ENCODE data around the gene ATXN10.

Gene ATXN10

DNA sequence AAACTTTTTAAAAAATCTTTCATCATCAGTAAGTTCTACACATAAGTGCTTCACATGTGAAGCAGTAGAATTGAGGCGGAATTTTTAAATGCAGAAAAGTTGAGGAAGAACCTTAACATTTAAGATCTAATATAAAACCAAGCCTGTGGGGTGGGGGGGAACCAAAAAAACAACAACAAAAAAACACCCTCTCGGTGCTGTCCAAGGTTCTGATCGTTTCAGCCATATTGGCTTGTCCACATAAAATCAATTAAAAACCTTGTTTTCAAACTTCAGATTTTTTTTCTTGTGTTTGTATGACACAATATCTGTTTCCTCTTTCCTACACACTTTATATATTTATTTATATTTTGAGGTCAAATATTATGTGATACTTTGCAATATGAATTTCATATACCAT, 175.3 kb downstream of the ATXN10 start:
- TF ChIP-seq, protein P1, sequence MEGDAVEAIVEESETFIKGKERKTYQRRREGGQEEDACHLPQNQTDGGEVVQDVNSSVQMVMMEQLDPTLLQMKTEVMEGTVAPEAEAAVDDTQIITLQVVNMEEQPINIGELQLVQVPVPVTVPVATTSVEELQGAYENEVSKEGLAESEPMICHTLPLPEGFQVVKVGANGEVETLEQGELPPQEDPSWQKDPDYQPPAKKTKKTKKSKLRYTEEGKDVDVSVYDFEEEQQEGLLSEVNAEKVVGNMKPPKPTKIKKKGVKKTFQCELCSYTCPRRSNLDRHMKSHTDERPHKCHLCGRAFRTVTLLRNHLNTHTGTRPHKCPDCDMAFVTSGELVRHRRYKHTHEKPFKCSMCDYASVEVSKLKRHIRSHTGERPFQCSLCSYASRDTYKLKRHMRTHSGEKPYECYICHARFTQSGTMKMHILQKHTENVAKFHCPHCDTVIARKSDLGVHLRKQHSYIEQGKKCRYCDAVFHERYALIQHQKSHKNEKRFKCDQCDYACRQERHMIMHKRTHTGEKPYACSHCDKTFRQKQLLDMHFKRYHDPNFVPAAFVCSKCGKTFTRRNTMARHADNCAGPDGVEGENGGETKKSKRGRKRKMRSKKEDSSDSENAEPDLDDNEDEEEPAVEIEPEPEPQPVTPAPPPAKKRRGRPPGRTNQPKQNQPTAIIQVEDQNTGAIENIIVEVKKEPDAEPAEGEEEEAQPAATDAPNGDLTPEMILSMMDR (IDR thresholded peaks at IDR 0.05; ENCODE audit: low read depth, low read length) = no peak
- DNase-seq (ENCODE audit: extremely low read depth, low read depth) = no peak

DNA sequence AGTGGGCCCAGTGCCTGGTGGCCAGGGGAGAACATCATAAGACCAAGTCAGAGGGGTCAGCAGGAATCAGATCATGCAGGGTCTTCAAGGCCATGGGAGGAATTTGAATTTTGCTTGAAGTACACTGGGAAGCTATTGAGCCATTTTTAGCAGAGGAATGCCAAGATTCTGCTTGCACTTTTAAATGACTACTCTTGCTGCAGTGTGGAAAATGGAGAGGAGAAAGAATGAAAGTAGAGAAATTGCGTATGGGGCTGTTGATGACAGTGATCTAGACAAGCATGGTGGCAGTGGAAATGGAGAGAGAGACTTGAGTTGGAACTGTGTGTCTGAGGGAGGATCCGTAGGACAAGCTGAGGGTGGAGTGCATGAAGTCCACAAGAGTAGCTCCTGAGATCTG, 177.3 kb downstream of the ATXN10 start:
- TF ChIP-seq, protein P1 (IDR thresholded peaks at IDR 0.05; ENCODE audit: low read depth, low read length) = no peak
- DNase-seq (ENCODE audit: extremely low read depth, low read depth) = no peak

DNA sequence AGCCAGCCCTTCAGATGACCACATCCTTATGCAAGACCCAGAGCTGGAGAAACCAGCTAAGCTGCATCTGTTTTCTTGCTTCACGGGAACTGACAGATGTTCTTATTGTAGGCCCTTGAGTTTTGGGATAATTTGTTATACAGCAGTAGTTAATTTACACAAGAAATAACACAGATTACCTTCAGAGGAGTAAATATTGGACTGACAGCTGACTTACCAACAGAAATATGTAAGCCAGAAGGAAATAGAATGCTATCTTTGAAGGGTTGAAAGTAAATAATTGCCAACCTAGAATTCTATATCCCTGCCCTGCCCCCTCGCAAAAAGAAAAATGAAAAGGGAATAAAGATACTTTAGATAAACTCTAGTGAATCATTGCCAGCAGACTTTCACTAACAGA, 181.2 kb downstream of the ATXN10 start:
- no peak for DNase-seq (ENCODE audit: extremely low read depth, low read depth)
- TF ChIP-seq, protein P1 (IDR thresholded peaks at IDR 0.05; ENCODE audit: low read depth, low read length) = no peak

DNA sequence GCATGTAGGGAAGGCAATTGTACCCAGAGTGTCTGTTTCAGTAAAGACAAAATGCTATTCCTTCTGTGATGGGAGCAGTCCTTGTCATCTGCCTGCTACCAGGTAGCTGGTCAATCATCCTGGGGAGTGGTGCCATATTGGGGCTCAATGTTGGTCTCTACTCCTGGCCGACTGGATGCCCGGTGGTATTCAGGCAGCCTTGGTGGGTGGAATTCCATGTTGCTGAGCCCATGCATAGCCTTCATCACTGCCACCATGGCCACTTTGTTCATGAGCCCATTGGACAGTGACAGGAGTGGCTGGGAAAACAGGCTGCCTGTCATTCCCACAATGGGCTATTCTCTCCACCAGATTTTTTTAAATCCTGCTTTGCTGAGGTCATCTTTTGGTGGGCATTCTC, 184.3 kb downstream of the ATXN10 start:
- TF ChIP-seq, protein P1 (IDR thresholded peaks at IDR 0.05; ENCODE audit: low read depth, low read length) = no peak
- DNase-seq (ENCODE audit: extremely low read depth, low read depth) = no peak

DNA sequence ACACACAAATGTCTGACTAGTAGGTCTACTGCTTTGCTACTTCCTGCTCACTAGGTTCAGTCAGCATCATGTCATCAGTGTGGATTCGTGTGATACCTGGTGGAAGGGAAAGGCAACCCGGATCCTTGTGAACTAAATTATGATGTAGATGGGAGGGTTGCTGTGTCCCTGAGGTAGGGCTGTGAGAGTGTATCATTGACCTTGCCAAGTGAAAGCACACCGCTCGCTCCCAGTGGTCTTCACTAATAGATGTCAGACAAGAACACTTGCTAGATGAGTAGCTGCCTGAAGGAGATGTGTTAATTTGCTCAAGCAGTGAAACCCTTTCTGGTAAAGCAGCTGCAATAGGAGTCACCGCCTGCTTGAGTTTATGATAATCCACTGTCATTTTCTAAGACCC, 185.9 kb downstream of the ATXN10 start:
- TF ChIP-seq, protein P1 (IDR thresholded peaks at IDR 0.05; ENCODE audit: low read depth, low read length) = no peak
- no peak for DNase-seq (ENCODE audit: extremely low read depth, low read depth)

DNA sequence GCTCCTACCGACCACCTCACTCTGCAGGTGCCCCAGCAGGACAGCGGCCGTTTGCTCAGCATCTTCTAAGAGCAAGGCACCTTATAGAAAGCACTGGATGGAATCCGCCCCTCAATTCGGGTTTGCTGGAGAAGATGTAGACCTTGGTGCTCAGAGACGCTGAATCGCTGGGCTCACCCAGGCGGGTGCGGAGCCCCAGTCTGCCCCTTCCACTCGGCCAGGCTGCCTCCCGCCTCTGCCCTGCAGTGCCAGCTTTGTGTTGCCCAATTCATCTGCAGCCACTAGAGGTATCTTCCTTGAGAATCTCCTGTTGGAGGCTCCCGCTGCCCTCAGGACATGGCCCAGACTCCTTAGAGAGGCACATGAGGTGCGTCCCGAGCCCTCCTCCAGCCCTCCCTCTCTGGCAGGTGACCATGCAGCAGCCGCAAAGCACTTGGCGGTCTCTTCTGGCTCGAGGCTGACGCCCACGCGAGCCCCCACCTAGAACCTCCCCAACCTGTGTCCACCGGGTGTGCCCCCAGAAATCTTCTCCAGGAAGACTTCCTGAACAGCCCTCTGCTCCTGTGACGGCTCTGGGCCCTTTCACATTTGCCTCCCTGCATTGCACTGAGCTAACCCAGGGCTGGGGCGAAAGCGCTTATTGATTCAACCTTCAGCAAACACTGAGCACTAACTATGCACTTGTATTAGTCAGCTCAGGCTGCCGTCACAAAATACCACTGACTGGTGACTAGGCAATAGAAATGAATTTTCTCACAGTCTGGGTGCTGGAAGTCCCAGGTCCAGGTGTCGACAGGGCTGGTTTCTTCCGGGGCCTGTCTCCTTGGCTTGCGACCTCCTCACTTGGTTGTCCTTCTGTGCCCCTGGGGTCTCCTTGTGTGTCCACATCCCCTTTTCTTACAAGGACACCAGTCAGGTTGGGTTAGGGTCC, 187.9 kb downstream of the ATXN10 start:
- TF ChIP-seq, protein P1 (IDR thresholded peaks at IDR 0.05; ENCODE audit: low read depth, low read length) = no peak
- DNase-seq (ENCODE audit: extremely low read depth, low read depth) = no peak

DNA sequence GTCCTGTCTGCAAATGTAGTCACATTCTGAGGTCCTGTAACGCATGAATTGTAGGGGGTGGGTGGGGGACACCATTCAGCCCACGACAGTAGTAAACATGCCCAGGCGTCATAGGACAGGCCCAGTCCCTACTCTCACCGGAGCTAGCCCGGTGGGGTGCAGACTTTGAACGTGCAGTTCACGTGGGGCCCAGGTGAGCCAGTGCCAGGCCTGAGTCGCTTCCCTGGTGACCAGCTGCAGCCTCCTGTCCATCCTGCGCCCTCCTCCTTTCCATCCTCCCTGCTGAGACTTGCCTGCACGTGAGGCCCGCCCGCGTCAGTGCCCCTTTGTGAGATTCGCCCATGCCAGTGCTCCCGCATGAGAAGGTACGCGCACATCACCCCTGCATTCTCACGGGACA, 188.6 kb downstream of the ATXN10 start:
- TF ChIP-seq, protein P1 (IDR thresholded peaks at IDR 0.05; ENCODE audit: low read depth, low read length) = no peak
- DNase-seq (ENCODE audit: extremely low read depth, low read depth) = no peak

Data from AG09319 (cell line).